HepG2 (cell line): ENCODE measurements around the gene SLN. TPM values are rescaled to one million over a fixed set of nuclear protein-coding genes. Genes with fewer than 3 reads are reported as not detected.

ENCODE experiments used
- ATAC-seq: fragments of 200-7000 bp; cut with Tn5 transposase; 3 replicates; pipeline ENCODE4 v1.9.1; 2020; ENCODE audit warnings: mild to moderate bottlenecking, moderate library complexity
- BruUV-seq: library from RNA; stranded (reverse); fragments of 400-500 nt; replicated peaks from 2 replicates; lab custom pipeline; 2021; lab: Mats Ljungman, UMichigan
- CTCF ChIA-PET: fragments of 300-600 bp; formaldehyde crosslinking; extraction: SDS; loops from one replicate; lab custom pipeline; 2021; ENCODE audit warnings: low total read pairs, inconsistent platforms, low intra/inter-chr PET ratio; lab: Yijun Ruan, JAX
- POLR2A ChIA-PET: fragments of 350-600 bp; sonication (Branson Sonifier 250); formaldehyde crosslinking; loops from one replicate; lab custom pipeline; 2020; ENCODE audit warnings: antibody characterized with exemption, inconsistent platforms; lab: Yijun Ruan, JAX
- DNase-seq: peaks from one replicate; pipeline ENCODE4 v3.0.0-alpha.2; 2015; ENCODE audit warnings: low spot score
- FAIRE-seq: peaks from 3 replicates; lab custom pipeline; 2011; peaks lifted over from hg19 to GRCh38; lab: Jason Lieb, UNC
- H2AFZ ChIP-seq: one replicate; pipeline ENCODE4 v1.6.1; 2011; ENCODE audit warnings: low read length, inconsistent platforms
- H3K27ac ChIP-seq: fragments of 300-600 bp; 3 replicates; pipeline ENCODE4 v1.8.0; 2011; ENCODE audit warnings: mixed run types, mild to moderate bottlenecking, mixed read lengths, low read length, inconsistent platforms; ENCODE audit not compliant: insufficient read depth; ENCODE audit errors: extremely low read length
- H3K27me3 ChIP-seq, 2 experiments: fragments of 200-600 bp in 1 of 2; 2 replicates in 1 of 2; 3 replicates in 1 of 2; pipeline versions ENCODE4 v1.6.0 to v1.8.0; 2011; ENCODE audit warnings: low read length in 2 of 2, mild to moderate bottlenecking in 2 of 2, moderate library complexity in 2 of 2, inconsistent platforms in 1 of 2; ENCODE audit not compliant: insufficient read depth in 2 of 2, control insufficient read depth in 1 of 2
- H3K36me3 ChIP-seq, 2 experiments: fragments of 200-600 bp in 1 of 2; replicated peaks in 1 of 2; 2 replicates in 1 of 2; 3 replicates in 1 of 2; pipeline versions ENCODE4 v1.5.1 to v1.8.0; 2011; ENCODE audit warnings: low read length in 2 of 2, inconsistent platforms in 1 of 2; ENCODE audit not compliant: insufficient read depth in 2 of 2, control insufficient read depth in 1 of 2
- H3K4me1 ChIP-seq: 2 replicates; pipeline ENCODE4 v1.5.1; 2012; ENCODE audit warnings: low read length, inconsistent platforms; ENCODE audit not compliant: insufficient read depth
- H3K4me2 ChIP-seq: 2 replicates; pipeline ENCODE4 v1.6.0; 2011; ENCODE audit warnings: low read depth, low read length, inconsistent platforms
- H3K4me3 ChIP-seq, 3 experiments: fragments of 200-600 bp in 1 of 3; sonication (generic), shearing (Covaris generic) in 1 of 3; replicated peaks in 1 of 3; 2 replicates each; pipeline ENCODE4 v1.5.1; 2011 to 2016; ENCODE audit warnings: low read length in 3 of 3, inconsistent platforms in 2 of 3, low read depth in 2 of 3, mild to moderate bottlenecking in 2 of 3, control low read depth in 1 of 3, mixed read lengths in 1 of 3; ENCODE audit not compliant: insufficient read depth in 1 of 3
- H3K79me2 ChIP-seq: one replicate; pipeline ENCODE4 v1.6.1; 2011; ENCODE audit warnings: low read length, inconsistent platforms; ENCODE audit not compliant: insufficient read depth
- H3K9ac ChIP-seq: 2 replicates; pipeline ENCODE4 v1.6.0; 2011; ENCODE audit warnings: mild to moderate bottlenecking, low read depth, low read length, inconsistent platforms; ENCODE audit not compliant: insufficient read depth
- H3K9me3 ChIP-seq: 2 replicates; pipeline ENCODE4 v1.5.1; 2012; ENCODE audit warnings: mild to moderate bottlenecking, low read length
- H4K20me1 ChIP-seq: 2 replicates; pipeline ENCODE4 v1.6.0; 2011; ENCODE audit warnings: inconsistent platforms, mild to moderate bottlenecking, low read length, moderate library complexity; ENCODE audit not compliant: insufficient read depth
- BRF2 ChIP-seq: sonication (generic); formaldehyde crosslinking; IDR thresholded peaks from 2 replicates; pipeline ENCODE4 v1.8.1; 2022; ENCODE audit warnings: mild to moderate bottlenecking, missing genetic modification reagents
- FOXP1 ChIP-seq, 2 experiments: fragments of 450-650 bp in 1 of 2; IDR thresholded peaks; 2 replicates each; pipeline ENCODE4 v1.6.1; 2017 to 2018; ENCODE audit warnings: antibody characterized with exemption in 1 of 2
- GZF1 ChIP-seq: sonication (generic); formaldehyde crosslinking; IDR thresholded peaks from 2 replicates; pipeline ENCODE4 v1.5.1; 2020; ENCODE audit warnings: mild to moderate bottlenecking, missing genetic modification reagents
- HDAC1 ChIP-seq: sonication (generic); formaldehyde crosslinking; IDR thresholded peaks from 2 replicates; pipeline ENCODE4 v1.5.1; 2020; ENCODE audit warnings: mild to moderate bottlenecking, missing genetic modification reagents
- NFYB ChIP-seq: sonication (generic); formaldehyde crosslinking; IDR thresholded peaks from 2 replicates; pipeline ENCODE4 v1.4.0; 2020; ENCODE audit warnings: missing genetic modification reagents
- PTBP1 ChIP-seq: fragments of 200-400 bp; formaldehyde crosslinking; IDR thresholded peaks from 2 replicates; pipeline ENCODE4 v1.6.1; 2018; ENCODE audit warnings: low read length, low read depth; ENCODE audit not compliant: poor library complexity, severe bottlenecking
- RARA ChIP-seq: IDR thresholded peaks from 2 replicates; pipeline ENCODE4 v1.6.1; 2016; ENCODE audit warnings: missing genetic modification reagents, missing compliant biosample characterization
- ZBTB20 ChIP-seq: sonication (generic); formaldehyde crosslinking; IDR thresholded peaks from 2 replicates; pipeline ENCODE4 v1.8.1; 2023; ENCODE audit warnings: missing genetic modification reagents, low read depth, mild to moderate bottlenecking, borderline replicate concordance
- ZBTB42 ChIP-seq: sonication (generic); formaldehyde crosslinking; IDR thresholded peaks from 2 replicates; pipeline ENCODE4 v1.5.0; 2020; ENCODE audit warnings: mild to moderate bottlenecking, missing genetic modification reagents
- ZFAT ChIP-seq: sonication (generic); formaldehyde crosslinking; conservative IDR thresholded peaks from 2 replicates; pipeline ENCODE4 v1.8.1; 2023; ENCODE audit warnings: missing genetic modification reagents, inconsistent platforms
- ZMYM3 ChIP-seq: sonication (generic); formaldehyde crosslinking; IDR thresholded peaks from 2 replicates; pipeline ENCODE4 v1.5.1; 2020; ENCODE audit warnings: mild to moderate bottlenecking, missing genetic modification reagents
- ZNF333 ChIP-seq: sonication (generic); formaldehyde crosslinking; IDR thresholded peaks from 2 replicates; pipeline ENCODE4 v1.4.0; 2020; ENCODE audit warnings: mild to moderate bottlenecking, missing genetic modification reagents, borderline replicate concordance
- ZNF557 ChIP-seq: sonication (generic); formaldehyde crosslinking; IDR thresholded peaks from 2 replicates; pipeline ENCODE4 v1.4.0; 2020; ENCODE audit warnings: missing genetic modification reagents
- ZNF737 ChIP-seq: sonication (generic); formaldehyde crosslinking; IDR thresholded peaks from 2 replicates; pipeline ENCODE4 v1.5.0; 2020; ENCODE audit warnings: missing genetic modification reagents, mild to moderate bottlenecking, borderline replicate concordance
- ZSCAN22 ChIP-seq: sonication (generic); formaldehyde crosslinking; IDR thresholded peaks from 2 replicates; pipeline ENCODE4 v1.4.0; 2020; ENCODE audit warnings: mild to moderate bottlenecking, missing genetic modification reagents
- WGBS: methylation state at CpG from one replicate; pipeline ENCODE4 v1.1.6; 2017; ENCODE audit warnings: low lambda C conversion rate; 5-methylcytosine and 5-hydroxymethylcytosine counted together
- in situ Hi-C: cut with HindIII; loops from 2 replicates; pipeline ENCODE4 v1.10.0; 2017; ENCODE audit warnings: low pct_unique_long_range_greater_than_20kb; ENCODE audit not compliant: extremely low pct_ligation_motif_present
- intact Hi-C: fragments of 100-400 bp; cut with micrococcal nuclease; formaldehyde crosslinking; loops from one replicate; pipeline ENCODE4 v1.10.0; 2022; ENCODE audit not compliant: unreplicated experiment
- polyA plus RNA-seq, 8 experiments: library from polyadenylated mRNA; depleted of rRNA in 3 of 8; stranded (reverse) in 7 of 8; unstranded in 1 of 8; fragments of >200 nt; fragmentation: Illumina TruSeq in 4 of 8; extraction: Trizol in 4 of 8; gene quantifications; 2 replicates each; pipeline versions ENCODE4 v1.2.1 to v1.2.3, GENCODE V29; 2011 to 2016; ENCODE audit warnings: low read depth in 4 of 8, missing spikeins in 1 of 8, mixed read lengths in 1 of 8; ENCODE audit not compliant: insufficient read depth in 1 of 8
- total RNA-seq, 5 experiments: library from RNA; depleted of rRNA; stranded (reverse); fragments of >200 nt; fragmentation: Illumina TruSeq; extraction: Trizol; gene quantifications; 2 replicates each; pipeline ENCODE4 v1.2.3, GENCODE V29; 2016; ENCODE audit warnings: low read depth in 1 of 5
- TF ChIP-seq, protein P1 (sequence below): sonication (generic); formaldehyde crosslinking; IDR thresholded peaks from 2 replicates; pipeline ENCODE4 v1.5.0; 2020; ENCODE audit warnings: mild to moderate bottlenecking, missing genetic modification reagents
- TF ChIP-seq, protein P2 (sequence below): sonication (generic); formaldehyde crosslinking; IDR thresholded peaks from 2 replicates; pipeline ENCODE4 v1.4.0; 2020; ENCODE audit warnings: missing genetic modification reagents, mild to moderate bottlenecking, borderline replicate concordance

The SLN gene
- total and polyA plus RNA-seq, 2 of the 13 experiments (the other 11 are each of a cell fraction or from before 2014, with no cell fraction given) = not detected

DNA sequence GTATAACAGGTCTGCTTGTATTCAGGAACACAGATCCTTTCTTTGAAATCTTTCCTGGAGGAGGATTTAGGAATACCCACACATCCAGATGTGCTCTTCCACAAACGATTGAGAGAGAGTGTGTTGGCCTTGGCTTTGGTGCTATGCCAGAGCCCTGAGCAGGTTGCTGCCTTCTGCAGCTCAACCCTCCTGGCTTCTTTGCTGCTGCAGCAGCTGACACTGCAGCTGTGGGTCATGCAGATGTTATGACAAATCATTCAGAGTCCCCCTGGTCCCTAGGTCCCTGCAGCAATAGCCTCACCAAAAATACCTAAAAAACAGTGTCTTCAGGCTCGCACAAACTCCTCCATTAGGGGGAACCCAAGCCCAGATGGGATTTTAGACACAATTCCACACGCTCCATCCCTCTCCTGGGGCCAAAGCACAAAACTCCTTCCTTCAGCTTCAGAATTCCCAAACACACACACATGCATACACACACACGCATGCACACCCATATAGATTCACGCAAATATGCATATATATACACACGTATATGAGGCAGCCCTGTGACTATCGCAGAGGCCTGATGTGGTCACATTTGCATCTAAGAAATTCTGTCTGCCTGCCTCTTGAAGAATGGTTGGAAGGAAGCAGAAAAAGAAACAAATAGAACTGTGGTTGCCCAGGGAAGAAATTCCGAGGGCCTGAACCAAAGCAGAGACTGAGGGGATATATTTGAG, 35.4 kb downstream of the SLN start:
- ChIA-PET POLR2A (no interaction called here), CTCF (no interaction called here)
- DNase-seq (no peak), ATAC-seq (no peak), FAIRE-seq (no peak)
- H3K4me1 ChIP-seq = no peaks in the 10 kb centered on the region
- no peaks in the 10 kb centered on the region for H3K79me2 ChIP-seq
- H3K36me3 ChIP-seq = no peaks in the 10 kb centered on the region
- H3K4me2 ChIP-seq = no peak overlapping the region
- no peak overlapping the region for H2AFZ ChIP-seq
- H4K20me1 ChIP-seq = no peaks in the 10 kb centered on the region
- in situ Hi-C loops = no loop called here
- no peaks in the 10 kb centered on the region for H3K9me3 ChIP-seq
- H3K27me3 ChIP-seq = peaks cover 0 to 3% of the 10 kb centered on the region in 2 experiments; a peak in 2 of 5 replicates
- BruUV-seq = no TSS peak
- no peak overlapping the region for H3K4me3 ChIP-seq
- H3K27ac ChIP-seq = no peak overlapping the region
- H3K9ac ChIP-seq = no peak overlapping the region
- WGBS = 16% methylated on average over 7 of the region's 8 CpGs
- intact Hi-C loops = no loop called here
- TF ChIP-seq ZBTB42 = no peak
- no peak for TF ChIP-seq ZFAT (CRISPR knock-in tag)
- TF ChIP-seq ZNF333 (CRISPR knock-in tag) = no peak
- no peak for TF ChIP-seq FOXP1 (IDR thresholded peaks at IDR 0.05)
- no peak for TF ChIP-seq FOXP1 (CRISPR knock-in tag; IDR thresholded peaks at IDR 0.05)
- TF ChIP-seq NFYB (CRISPR knock-in tag) = no peak
- no peak for TF ChIP-seq PTBP1
- no peak for TF ChIP-seq GZF1 (CRISPR knock-in tag)
- no peak for TF ChIP-seq ZMYM3 (CRISPR knock-in tag)
- TF ChIP-seq ZNF557 (CRISPR knock-in tag) = no peak
- no peak for TF ChIP-seq ZBTB20 (CRISPR knock-in tag)
- no peak for TF ChIP-seq BRF2 (CRISPR knock-in tag)
- TF ChIP-seq, protein P1, sequence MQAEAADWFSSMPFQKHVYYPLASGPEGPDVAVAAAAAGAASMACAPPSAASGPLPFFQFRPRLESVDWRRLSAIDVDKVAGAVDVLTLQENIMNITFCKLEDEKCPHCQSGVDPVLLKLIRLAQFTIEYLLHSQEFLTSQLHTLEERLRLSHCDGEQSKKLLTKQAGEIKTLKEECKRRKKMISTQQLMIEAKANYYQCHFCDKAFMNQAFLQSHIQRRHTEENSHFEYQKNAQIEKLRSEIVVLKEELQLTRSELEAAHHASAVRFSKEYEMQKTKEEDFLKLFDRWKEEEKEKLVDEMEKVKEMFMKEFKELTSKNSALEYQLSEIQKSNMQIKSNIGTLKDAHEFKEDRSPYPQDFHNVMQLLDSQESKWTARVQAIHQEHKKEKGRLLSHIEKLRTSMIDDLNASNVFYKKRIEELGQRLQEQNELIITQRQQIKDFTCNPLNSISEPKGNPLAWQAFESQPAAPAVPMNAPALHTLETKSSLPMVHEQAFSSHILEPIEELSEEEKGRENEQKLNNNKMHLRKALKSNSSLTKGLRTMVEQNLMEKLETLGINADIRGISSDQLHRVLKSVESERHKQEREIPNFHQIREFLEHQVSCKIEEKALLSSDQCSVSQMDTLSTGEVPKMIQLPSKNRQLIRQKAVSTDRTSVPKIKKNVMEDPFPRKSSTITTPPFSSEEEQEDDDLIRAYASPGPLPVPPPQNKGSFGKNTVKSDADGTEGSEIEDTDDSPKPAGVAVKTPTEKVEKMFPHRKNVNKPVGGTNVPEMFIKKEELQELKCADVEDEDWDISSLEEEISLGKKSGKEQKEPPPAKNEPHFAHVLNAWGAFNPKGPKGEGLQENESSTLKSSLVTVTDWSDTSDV (CRISPR knock-in tag) = no peak
- TF ChIP-seq ZNF737 (CRISPR knock-in tag) = no peak
- TF ChIP-seq ZSCAN22 = no peak
- TF ChIP-seq RARA (CRISPR knock-in tag) = no peak
- no peak for TF ChIP-seq HDAC1 (CRISPR knock-in tag)
- TF ChIP-seq, protein P2, sequence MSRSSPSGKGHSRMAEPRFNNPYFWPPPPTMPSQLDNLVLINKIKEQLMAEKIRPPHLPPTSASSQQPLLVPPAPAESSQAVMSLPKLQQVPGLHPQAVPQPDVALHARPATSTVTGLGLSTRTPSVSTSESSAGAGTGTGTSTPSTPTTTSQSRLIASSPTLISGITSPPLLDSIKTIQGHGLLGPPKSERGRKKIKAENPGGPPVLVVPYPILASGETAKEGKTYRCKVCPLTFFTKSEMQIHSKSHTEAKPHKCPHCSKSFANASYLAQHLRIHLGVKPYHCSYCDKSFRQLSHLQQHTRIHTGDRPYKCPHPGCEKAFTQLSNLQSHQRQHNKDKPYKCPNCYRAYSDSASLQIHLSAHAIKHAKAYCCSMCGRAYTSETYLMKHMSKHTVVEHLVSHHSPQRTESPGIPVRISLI (CRISPR knock-in tag) = no peak
